Measurements from ENCODE around the gene ZNF780B. TPM values are rescaled to one million over a fixed set of nuclear protein-coding genes. Genes with fewer than 3 reads are reported as not detected.
"Not testable (repeated sequence)": the region's sequence is repeated elsewhere in the genome, so short reads cannot be mapped to it uniquely, and the experiment has no call there.

Gene ZNF780B
- total RNA-seq, 2 donors from 2014 or later: 27.6 to 28.3 TPM

GRCh38 chr19:40054632-40055031, 1.4 kb downstream of the ZNF780B start:
- DNase-seq (no peak), ATAC-seq (no peak)
- intact Hi-C loops (cut with DNase I): no loop called here

GRCh38 chr19:40053491-40053890, 2.5 kb downstream of the ZNF780B start:
- intact Hi-C loops (cut with DNase I): no loop called here
- DNase-seq (no peak), ATAC-seq (no peak)

DNA sequence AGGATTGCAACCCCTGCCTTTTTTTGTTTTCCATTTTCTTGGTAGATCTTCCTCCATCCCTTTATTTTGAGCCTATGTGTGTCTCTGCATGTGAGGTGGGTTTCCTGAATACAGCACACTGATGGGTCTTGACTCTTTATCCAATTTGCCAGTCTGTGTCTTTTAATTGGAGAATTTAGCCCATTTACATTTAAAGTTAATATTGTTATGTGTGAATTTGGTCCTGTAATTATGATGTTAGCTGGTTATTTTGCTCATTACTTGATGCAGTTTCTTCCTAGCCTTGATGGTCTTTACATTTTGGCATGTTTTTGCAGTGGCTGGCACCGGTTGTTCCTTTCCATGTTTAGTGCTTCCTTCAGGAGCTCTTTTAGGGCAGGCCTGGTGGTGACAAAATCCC, 14.3 kb downstream of the ZNF780B start:
- intact Hi-C loops (cut with DNase I); DNase-seq; ATAC-seq: not testable (repeated sequence)

GRCh38 chr19:40038047-40038446, 18.0 kb downstream of the ZNF780B start:
- intact Hi-C loops (cut with DNase I); DNase-seq; ATAC-seq: not testable (repeated sequence)

- intact Hi-C loops (cut with DNase I): no loop called here
- no peak for DNase-seq
- no peak for ATAC-seq
These were observed 20.0 kb downstream of the ZNF780B start for GRCh38 chr19:40035996-40036395.

DNA sequence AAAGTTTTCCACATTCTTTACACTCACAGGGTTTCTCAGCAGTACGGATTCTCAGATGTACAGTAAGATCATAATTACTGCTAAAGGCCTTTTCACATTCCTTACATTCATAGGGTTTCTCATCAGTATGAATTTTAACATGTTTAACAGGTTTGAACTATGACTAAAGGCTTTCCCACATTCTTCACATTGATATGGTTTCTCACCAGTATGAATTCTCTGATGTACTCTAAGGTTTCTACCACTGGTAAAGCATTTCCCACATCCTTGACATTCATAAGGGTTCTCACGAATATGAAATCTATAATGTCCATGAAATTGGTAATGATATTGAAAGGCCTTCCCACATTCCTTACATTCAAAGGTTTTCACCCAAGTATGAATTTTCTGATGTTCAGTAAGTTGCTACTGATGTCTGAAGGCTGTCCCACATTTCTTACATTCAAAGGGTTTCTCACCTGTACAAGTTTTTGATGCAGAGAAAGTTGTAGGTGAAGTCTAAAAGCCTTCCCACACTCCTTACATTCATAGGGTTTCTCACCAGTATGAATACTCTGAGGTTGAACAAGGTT, 22.0 kb downstream of the ZNF780B start:
- no peak for DNase-seq
- ATAC-seq: no peak
- intact Hi-C loops (cut with DNase I): no loop called here

DNA sequence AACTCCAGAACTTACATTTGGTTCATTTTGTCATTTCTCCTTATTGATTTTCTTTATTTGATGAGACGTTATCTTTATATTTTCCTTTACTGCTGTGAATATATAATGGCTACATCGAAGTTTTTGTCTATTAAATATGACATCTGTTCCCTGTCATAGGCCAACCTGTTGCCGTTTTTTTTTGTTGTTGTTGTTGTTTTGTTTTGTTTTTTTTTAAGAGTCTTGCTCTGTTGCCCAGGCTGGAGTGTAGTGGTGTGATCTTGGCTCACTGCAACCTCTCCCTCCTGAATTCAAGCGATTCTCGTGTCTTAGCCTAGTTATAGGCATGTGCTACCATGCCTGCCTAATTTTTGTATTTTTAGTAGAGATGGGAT, 29.4 kb downstream of the ZNF780B start:
- no peak for DNase-seq
- no peak for ATAC-seq
- intact Hi-C loops (cut with DNase I): no loop called here

- intact Hi-C loops (cut with DNase I): no loop called here
- no peak for DNase-seq
These were observed 30.0 kb downstream of the ZNF780B start for GRCh38 chr19:40025938-40026596.

GRCh38 chr19:40023969-40024368, 32.1 kb downstream of the ZNF780B start:
- ATAC-seq (no peak), DNase-seq (no peak)
- intact Hi-C loops (cut with DNase I): no loop called here

More at GRCh38 chr19:40025938-40026596, 30.0 kb downstream of the ZNF780B start:
- no peak for ATAC-seq

GRCh38 chr19:40013991-40014390, 42.0 kb downstream of the ZNF780B start:
- ATAC-seq: no peak
- intact Hi-C loops (cut with DNase I): no loop called here
- DNase-seq: no peak

- DNase-seq (no peak), ATAC-seq (no peak)
- intact Hi-C loops (cut with DNase I): no loop called here
These were observed 46.4 kb downstream of the ZNF780B start for GRCh38 chr19:40009674-40010073.

- ATAC-seq: peak in 1 of 2 donors; percentile 51
These were observed 49.7 kb downstream of the ZNF780B start for GRCh38 chr19:40006273-40006691.

DNA sequence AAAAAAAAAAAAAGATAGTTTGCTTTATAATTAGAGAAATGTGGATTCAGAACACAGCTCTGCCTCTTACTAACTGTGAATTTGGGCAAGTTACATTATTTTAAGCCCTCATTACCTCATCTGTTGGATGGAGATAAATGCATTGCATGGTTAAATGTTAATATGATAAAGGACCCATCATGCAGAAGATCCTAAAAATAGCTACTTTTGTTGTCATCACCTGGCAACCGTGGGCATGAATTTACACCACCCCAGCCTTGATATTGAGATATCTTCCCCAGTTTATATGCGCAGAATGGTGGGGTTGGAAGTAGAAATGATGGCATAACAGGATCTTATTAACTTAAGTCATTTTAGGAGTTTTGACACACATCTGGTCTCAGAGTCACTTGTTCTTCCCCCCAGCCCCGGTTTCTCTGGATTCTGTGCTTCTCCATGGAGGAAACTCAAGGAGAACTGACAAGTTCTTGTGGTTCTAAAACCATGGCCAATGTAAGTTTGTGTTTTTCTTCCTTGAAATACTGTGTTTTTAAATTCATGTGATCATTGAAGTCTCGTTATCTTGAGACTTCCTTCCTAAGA, 50.2 kb downstream of the ZNF780B start:
- intact Hi-C loops (cut with DNase I): no loop called here
- ATAC-seq (peak in 1 of 2 donors; percentile 24), DNase-seq (no peak)

More at GRCh38 chr19:40006273-40006691, 49.7 kb downstream of the ZNF780B start:
- intact Hi-C loops (cut with DNase I): no loop called here
- DNase-seq: no peak

- DNase-seq (no peak), ATAC-seq (no peak)
- intact Hi-C loops (cut with DNase I): no loop called here
These were observed 57.5 kb downstream of the ZNF780B start for GRCh38 chr19:39998501-39998900.

DNA sequence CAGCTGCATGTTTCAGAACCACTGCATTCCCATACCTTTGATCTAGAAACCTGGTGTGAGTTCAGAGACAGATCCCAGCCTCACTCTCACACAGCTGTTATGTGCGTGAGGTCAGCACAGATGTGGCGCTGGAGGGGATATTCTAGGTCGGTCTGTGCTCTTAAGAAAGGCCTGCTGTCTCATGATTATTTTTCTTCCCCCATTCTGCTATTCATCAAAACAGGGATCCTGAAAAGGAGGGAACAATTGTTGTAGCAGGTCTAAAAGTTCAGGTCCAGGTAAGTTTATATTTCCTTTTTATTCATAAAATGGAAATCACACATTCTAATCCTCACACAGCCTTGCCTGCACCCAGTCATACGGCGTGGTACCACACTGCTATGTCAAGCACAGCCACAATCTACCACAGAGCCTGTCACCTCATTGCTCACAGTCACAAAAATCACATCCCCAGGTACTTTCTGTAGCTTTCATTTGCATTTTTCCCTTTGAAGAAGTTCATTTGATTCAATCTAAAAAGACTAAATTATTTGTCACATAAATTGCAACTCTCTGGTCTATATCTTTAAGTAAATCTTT, 58.3 kb downstream of the ZNF780B start:
- intact Hi-C loops (cut with DNase I): no loop called here
- peak; percentile 10 to 17 for ATAC-seq
- no peak for DNase-seq

GRCh38 chr19:39996811-39997637, 59.0 kb downstream of the ZNF780B start, which contains the start of gene ZNF546:
Gene ZNF546, plus strand, starts transcription at chr19:39997060. Its CDS starts 1,267 bp downstream, at chr19:39998327.
- intact Hi-C loops (cut with DNase I): no loop called here
- ATAC-seq: peak; percentile 99

DNA sequence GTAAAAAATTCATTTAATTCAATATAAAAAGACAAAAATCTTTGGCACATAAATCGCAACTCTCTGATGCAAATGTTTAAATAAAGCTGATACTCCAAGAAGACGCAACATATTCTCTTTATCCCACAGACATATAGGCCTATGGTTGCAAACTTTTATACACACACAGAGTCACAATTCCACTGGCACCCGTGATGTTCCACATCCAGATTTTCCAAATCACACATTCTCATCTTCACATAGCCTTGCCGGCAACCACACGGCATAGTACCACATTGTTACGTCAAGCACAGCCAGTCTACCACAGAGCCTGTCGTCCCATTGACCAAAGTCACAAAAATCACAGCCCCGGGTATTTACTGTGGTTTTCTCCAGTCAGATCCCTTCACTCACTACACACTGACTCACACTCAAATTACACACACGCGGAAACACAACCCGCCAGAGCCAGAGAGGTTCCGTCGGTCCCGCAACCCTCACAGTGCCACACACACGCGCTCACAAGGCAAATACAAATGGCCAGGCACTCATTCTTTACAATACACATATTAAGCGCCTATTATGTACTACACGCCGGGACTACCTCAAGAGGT, 59.7 kb downstream of the ZNF780B start:
- peak; percentile 26 for DNase-seq
- intact Hi-C loops (cut with DNase I): no loop called here
- ATAC-seq: peak; percentile 32 to 59

More at GRCh38 chr19:39996811-39997637, 59.0 kb downstream of the ZNF780B start, which contains the start of gene ZNF546:
- peak; percentile 95 for DNase-seq

- ATAC-seq (no peak), DNase-seq (no peak)
These were observed 60.2 kb downstream of the ZNF780B start for GRCh38 chr19:39995794-39996193.

DNA sequence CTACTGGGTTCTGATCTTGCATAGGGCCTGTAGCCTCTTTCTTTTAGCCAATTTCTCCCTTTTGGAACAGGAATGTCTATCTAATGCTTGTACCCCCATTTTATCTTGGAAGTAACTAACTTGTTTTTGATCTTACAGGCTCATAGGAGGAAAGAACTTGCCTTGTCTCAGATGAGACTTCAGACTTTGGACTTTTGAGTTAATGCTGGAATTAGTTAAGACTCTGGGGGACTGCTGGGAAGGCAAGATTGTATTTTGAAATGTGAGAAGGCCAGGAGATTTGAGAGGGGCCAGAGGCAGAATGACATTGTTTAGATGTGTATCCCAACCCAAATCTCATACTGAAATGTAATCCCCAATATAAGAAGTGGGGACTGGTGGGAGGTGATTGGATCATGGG, 61.7 kb downstream of the ZNF780B start:
- no peak for DNase-seq
- ATAC-seq: no peak
- intact Hi-C loops (cut with DNase I): no loop called here

More at GRCh38 chr19:39995794-39996193, 60.2 kb downstream of the ZNF780B start:
- intact Hi-C loops (cut with DNase I): no loop called here

Data from left cardiac atrium (tissue), 4 donors.